NCI-H2107 treated with DMSO at 0.1 percent for 48 hours (cell line): ENCODE data around the gene PLA1A.
A peak's percentile ranks its signal among the peaks of the same experiment; 100 is the strongest.

Source experiments
- DNase-seq: peaks from one replicate; lab custom pipeline; 2025; ENCODE audit not compliant: unreplicated experiment; lab: John Stamatoyannopoulos, UW

PLA1A gene

DNA sequence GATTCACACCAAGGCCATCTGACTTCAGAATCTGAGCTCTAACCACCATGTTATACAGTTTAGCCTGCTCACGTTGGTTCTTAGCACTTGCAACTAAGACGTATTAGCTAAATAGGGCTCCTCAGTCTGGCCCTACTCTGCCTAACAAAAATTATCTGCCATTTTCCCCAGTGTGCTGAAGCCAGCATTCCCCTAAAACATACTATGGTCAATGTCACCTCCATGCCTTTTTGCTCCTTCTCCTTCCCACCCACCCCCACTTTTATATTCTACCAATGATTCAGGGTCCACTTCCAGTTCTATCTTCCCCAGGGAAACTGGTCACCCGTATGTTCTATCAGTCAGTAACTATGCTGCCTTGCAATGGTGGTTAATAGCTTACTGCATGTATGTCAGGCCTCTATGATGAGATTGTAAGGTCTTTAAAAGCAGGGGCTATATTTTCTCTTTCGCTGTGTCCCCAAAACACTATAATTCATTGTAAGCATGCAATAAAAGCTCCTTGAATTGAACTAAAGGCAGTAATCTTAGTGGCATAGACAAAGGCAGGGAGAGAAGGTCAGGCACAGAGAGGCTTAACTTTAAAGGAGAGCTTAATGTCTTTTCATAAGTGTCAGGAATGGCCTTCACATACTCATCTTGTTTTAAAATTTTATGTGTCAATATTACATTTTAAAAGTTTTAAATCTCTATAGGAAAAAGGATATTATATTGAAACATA, 39.4 kb downstream of the PLA1A start:
- no peak for DNase-seq

DNA sequence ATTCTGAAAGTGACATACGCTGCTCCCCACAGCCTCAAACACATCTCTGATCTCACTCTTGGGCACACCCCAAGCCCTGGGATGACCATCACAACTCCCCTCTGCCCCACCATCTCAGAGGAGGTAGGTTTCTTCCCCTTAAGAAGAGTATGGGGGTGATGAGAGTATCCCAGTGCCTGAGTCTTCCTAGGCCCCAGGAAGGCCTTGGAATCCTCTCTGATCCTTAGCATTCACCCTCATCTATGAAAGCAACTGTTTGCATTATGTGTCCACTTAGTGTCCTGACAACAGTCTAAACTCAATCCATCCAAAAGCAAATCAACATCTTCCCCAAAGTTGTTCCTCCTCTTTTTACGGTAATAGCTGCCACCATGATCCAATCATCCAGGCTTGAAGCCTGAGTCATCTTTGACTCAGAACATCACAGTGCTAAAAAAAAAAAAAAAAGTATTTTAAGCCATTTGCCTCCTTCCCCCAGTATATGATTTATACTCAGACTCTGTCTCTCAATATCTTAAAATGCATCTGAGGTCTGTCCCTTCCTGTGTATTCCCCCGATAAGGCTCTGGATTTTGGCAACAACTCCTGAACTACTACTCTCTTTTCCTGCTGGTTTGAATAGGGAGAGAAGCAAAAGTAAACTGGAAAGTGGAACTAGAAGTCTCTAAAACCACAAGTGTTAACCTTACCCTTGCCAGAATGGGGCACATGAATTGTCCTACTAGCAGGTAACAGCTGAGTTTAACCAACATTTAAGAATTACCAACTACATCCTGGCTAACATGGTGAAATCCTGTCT, 40.2 kb downstream of the PLA1A start:
- no peak for DNase-seq

DNA sequence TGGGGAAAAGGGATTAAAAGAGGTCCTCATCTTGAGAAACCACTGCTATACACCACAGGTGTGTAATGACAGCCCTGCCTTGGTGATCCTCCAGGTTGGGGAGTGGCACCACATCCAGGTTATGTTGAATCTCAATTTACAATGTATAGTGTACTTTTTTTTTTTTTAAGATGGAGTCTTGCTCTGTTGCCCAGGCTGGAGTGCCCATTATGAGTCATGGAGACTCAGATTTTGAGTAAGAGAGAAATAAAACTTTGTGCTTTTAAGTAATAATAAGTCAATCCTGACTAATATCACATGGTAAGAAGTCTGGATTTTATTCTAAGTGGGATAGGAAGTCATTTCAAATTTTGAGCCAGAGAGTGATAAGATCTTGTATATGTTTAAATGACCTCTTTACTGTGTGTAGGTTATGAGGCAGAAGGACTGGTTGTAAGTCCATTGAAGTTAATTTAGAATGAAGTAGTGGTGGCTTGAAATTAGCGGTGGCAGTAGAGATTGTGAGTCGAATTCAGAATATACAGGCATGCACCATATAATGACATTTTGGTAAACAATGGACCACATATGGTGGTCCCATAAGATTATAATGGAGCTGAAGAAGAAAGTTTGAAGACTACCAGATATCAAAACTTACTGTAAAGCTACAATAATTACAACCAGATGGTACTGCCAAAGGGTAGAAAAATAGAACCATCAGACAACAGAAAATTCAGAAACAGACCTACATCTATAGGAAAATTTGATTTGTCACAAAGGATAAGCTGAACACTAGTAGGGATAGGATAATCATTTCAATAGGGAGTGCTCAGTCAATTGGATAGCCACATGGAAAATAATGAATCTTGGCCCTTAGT, 42.0 kb downstream of the PLA1A start:
- no peak for DNase-seq

- DNase-seq = no peak
Measured at GRCh38 chr3:119641416-119641815, 43.7 kb downstream of the PLA1A start.

- DNase-seq = no peak
Measured at GRCh38 chr3:119642746-119643473, 45.2 kb downstream of the PLA1A start.

GRCh38 chr3:119643528-119643927, 45.8 kb downstream of the PLA1A start:
- no peak for DNase-seq

DNA sequence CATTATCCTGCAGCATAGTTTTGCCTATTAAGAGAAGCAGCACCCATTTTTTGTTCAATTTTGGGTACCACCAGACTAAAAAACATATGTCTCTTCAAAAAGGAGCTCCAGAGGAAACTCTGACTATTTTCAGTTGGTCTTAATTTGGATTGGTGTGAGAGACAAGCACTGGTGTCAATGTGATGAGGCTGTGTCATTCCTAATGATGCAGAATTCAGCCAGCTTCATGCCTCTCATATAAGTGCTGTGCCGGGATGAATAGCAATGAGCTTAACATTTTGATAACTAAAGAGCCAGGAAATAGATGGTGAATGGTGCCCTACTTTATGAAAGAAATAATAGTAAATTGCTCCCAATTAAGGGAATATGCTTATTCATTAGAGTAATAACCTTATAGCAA, 46.8 kb downstream of the PLA1A start:
- DNase-seq = no peak

DNA sequence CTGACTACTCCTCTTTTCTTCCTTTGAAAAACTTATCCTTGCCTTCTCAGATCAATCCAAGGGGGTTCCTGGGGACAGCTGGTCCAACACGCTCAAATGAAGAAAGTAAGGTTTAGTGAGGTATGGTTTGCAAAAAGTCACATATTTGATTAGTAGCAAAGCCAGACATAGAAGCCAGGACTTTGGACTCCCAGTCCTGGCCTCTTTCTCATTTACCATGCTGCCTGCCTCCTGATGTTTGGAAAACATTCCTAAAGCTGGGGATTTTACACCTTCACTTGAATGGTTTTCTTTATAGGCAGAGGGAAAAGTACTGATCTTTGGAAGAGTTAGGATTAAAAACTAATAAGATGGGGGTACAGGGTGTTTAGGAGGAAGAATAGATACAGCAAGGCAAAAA, 48.1 kb downstream of the PLA1A start:
- no peak for DNase-seq

DNA sequence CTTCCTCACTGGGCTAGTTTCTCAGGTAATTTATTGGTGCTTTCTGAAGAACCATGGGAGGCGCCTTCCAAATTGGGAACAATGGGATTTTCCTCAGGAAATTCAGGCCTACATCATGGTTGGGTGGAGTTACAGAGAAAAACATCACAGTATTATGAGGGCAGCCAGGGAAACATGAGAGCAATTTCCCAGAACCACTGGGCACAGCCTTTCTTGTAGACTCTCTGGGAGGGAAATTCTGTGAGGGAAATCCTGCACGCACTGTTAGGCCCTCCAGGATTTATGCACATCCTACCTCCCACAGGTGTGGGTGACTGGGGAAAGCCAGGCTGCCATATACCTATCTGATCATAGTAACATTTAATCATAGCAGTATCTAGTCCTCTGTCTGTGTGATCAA, 49.5 kb downstream of the PLA1A start:
- DNase-seq = no peak

DNA sequence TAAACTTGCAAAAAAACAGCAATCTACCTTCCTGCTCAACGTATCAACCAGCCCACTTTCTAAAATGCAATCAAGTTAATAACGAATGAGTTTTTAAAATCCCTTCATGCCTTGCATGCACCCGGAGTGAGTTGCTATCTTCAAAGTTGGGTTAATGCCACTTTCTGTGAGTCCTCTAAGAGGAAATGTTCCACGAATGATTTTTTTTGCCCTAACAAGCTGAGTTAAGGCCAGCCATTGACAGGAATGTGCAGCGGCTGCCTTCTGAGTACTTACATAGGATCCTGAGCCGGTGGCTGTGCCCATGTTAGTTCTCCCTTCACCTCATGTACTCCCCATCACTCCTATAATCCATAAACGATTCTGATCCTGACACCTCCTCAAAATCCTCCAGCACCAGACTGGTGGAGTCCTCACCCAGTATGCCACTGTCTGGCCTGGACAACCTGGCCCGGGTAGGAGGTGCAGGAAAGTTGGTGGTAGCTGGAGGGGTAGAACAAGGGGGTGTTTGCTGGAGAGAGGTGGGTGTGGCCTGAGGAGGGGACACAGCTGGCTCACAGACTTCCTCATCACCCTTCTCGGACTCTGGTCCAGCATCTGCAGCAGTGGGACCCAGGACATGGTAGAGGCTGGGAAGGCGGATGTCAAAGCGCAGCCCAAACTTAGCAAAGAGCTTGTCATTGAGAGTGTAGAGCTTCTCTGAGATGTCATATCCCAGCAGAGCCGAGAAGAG, 50.3 kb downstream of the PLA1A start:
- no peak for DNase-seq

GRCh38 chr3:119649761-119650160, 52.1 kb downstream of the PLA1A start:
- DNase-seq = peak; percentile 39

DNA sequence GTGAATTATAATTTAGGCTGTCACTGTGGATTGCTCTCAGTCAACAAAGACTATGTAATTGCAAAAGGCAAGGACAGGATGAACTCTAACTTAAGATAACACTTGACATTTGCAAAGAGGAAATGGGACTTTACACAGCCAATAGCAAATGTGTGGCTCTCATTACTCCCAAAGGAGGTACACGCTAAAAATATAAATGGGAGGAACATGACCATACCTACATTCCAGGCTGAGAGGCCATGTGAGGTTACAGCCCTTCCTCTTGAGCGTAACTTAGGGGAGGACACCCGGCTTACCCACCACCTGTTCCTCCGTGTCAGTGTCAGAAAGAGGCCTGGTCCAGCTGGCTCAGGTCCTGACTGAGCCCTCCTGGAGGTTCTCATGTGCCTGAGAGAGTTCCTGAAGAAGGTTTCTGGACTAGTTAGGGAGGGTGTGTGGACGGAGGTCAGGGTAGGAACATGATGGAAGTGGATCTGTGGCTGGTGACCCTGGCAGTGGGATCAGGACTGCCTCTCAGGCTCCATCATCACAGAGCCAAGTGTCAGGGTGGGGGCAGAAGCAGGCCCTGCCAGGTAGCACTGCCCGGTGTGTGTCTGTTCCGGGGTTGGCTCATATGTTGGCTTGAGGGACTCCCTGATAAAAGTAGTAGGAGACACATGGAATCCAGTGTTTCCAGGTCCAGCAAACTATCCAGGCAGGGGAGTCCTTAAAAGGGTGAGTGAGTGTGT, 54.8 kb downstream of the PLA1A start:
- DNase-seq = no peak

- DNase-seq = no peak
Measured at GRCh38 chr3:119653876-119654275, 56.2 kb downstream of the PLA1A start.

GRCh38 chr3:119657887-119658702, 60.4 kb downstream of the PLA1A start:
- no peak for DNase-seq

DNA sequence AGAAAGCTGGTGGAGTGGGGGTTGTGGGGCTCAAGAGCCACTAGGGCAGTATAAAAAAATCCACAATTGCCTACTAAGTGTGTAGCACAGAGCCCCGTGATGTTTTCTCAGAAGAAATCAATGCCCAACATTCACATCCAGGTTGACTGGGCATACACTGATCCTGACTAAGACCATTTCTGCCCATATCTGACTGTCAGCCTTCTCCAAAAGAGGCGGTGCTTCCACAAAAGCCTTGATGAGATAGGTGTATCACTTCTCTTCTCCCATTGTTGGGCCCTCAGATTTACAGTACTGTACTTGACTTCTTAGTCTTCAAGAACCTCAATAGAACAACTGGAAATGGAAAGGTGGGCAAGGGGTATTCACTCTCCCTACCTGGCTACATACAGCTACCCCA, 61.3 kb downstream of the PLA1A start:
- no peak for DNase-seq

DNA sequence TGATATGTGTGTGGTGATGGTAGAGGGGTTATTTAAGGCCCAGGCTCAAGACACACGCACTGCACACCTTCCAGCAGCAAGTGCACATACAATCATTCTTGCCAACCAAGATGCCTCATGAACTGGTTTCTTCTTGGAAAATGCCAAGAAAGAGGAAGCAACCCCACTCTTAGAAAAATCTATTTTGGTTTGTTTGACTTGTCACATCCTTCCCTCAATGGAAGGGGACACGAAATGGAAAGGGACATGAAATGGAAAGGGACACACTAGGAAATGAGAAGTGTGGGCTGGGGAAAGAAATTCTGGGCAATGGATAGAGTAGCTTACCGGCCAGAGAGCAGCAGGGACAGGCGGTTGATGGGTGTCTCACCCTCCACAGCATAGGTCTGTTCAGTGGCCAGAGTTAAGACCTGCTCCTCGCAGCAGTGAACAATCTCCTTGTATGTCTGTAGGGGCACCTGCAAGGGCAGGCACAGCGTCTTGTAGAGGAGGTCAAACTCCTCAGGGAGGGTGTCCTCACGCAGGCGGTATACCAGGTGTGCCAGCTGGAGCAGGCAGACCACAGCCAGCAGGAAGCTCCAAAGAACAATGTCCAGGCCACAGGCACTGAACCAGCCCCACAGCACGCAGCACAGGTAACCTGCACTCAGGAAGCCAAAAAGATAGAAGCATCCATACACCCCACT, 62.1 kb downstream of the PLA1A start:
- no peak for DNase-seq

DNA sequence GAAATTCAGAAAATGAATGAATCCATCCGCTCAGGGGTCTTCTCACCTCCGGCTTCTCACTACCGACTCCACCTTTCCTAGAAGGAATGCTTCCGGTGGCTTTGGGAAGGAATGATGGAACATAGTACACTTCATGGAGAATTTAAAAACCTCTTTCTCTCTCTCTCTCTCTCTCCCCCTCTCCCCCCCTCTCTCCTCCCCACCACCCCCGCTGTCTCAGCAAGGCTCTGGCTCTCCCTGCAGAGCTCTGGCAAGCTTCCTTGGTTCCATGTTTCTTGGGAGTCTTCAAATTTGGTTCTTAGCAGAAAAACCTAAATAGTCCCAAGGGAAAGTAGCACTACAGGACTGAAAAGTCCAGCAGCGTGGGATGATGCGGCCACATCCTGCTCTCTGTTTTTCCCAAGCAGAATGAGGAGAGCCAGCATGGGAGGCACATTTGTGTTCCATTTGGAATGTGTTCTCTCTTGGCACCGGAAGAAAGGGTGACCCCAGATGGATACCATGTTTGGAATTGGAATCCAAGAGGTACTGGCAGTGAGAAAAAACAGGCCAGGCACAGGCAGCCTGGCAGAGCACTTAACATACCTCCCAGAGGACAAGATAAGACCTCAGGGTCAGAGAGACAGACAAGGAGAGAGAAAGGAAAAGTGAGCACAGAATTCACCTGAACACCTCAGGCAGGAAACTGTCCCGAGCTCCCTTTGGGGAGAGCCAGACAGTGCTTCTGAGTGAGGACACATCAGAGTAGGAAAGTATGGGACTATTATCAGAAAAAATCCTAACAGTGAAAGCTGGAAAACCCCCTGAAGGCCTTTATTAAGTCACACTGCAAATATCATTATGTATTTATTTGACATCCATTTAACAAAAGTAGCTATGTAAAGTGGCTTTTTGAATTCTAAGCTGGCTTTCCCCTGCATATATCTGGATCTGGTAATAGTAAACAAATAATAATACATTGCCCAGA, 63.1 kb downstream of the PLA1A start, which contains the start of gene POPDC2:
POPDC2 (minus strand) TSS at position 116 of the 967 bp plus-strand sequence. CDS start 166 bp downstream, outside the sequence.
- DNase-seq = no peak
